Tibial nerve (tissue), 4 donors: ENCODE data around the gene CMTM8. TPM values are rescaled to one million over a fixed set of nuclear protein-coding genes. Genes with fewer than 3 reads are reported as not detected.
A peak's percentile ranks its signal among the peaks of the same experiment; 100 is the strongest.

Experiments
- DNase-seq, 2 donors: peaks; one replicate each; pipeline ENCODE4 v3.0.0-alpha.2; 2019; ENCODE audit warnings: low spot score in 2 of 2
- H3K27ac ChIP-seq, 4 donors: fragments of 200-600 bp; sonication (generic) in 3 of 4; one replicate each; pipeline ENCODE4 v1.5.1; 2017 to 2019; ENCODE audit warnings: mild to moderate bottlenecking in 1 of 4
- H3K27me3 ChIP-seq, 2 donors: fragments of 200-600 bp; sonication (generic) in 1 of 2; one replicate each; pipeline versions ENCODE4 v1.5.1 to v1.6.0; 2017 to 2019
- H3K36me3 ChIP-seq, 3 donors: fragments of 200-600 bp; sonication (generic); one replicate each; pipeline ENCODE4 v1.5.1; 2018 to 2019
- H3K4me1 ChIP-seq, 4 donors: fragments of 200-600 bp; sonication (generic) in 3 of 4; one replicate each; pipeline ENCODE4 v1.5.1; 2017 to 2019
- H3K4me3 ChIP-seq, 4 donors: fragments of 200-600 bp; sonication (generic) in 3 of 4; one replicate each; pipeline ENCODE4 v1.5.1; 2017 to 2019; ENCODE audit warnings: mild to moderate bottlenecking in 1 of 4, moderate library complexity in 1 of 4
- H3K9me3 ChIP-seq, 4 donors: fragments of 200-600 bp; sonication (generic) in 3 of 4; one replicate each; pipeline ENCODE4 v1.5.1; 2017 to 2019
- EP300 ChIP-seq, 2 donors: sonication (generic); formaldehyde crosslinking; IDR thresholded peaks; one replicate each; pipeline ENCODE4 v1.6.1; 2017; ENCODE audit warnings: antibody characterized with exemption in 2 of 2, mild to moderate bottlenecking in 1 of 2
- POLR2A ChIP-seq, 2 donors: fragments of 450-650 bp; IDR thresholded peaks; one replicate each; pipeline ENCODE4 v1.6.1; 2017; ENCODE audit warnings: antibody characterized with exemption in 2 of 2, mild to moderate bottlenecking in 2 of 2, moderate library complexity in 2 of 2
- WGBS, 2 donors: methylation state at CpG; one replicate each; pipeline ENCODE4 v1.1.5; 2018; 5-methylcytosine and 5-hydroxymethylcytosine counted together
- total RNA-seq, 4 donors: library from RNA; depleted of rRNA; stranded (reverse); fragments of >200 nt; gene quantifications; one replicate each; pipeline ENCODE4 v1.1.0, GENCODE V29; 2016
- TF ChIP-seq, protein P1 (sequence below), 5 experiments: fragments of 200-600 bp in 3 of 5; fragments of 450-650 bp in 2 of 5; sonication (generic) in 3 of 5; IDR thresholded peaks; one replicate each; pipeline ENCODE4 v1.5.1; 2016 to 2019; ENCODE audit warnings: antibody characterized with exemption in 5 of 5, mild to moderate bottlenecking in 3 of 5, moderate library complexity in 2 of 5

Gene CMTM8
- total RNA-seq, 4 donors from 2014 or later, result 2.9 to 8.4 (median 7.3) TPM

DNA sequence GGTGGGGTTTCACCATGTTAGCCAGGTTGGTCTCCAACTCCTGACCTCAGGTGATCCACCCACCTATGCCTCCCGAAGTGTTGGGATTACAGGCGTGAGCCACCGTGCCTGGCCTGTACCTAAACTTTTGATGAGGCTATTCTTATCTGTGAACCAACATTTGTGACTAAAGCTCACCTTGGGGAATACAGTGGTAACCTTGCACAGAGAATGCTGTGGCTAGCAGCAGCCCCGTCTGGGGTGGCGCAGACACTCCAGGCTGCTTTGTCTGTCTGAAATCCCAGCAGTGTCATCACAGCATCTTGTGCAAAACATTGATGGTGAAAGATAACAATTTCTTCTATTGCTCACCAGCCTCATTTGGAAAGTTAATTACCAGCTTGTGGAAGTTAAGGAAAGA lies 58.9 kb downstream of the CMTM8 start:
- H3K9me3 ChIP-seq, result no peaks in the 10 kb centered on the region
- no peak overlapping the region for H3K27ac ChIP-seq
- H3K4me3 ChIP-seq, result no peak overlapping the region
- TF ChIP-seq POLR2A (IDR thresholded peaks at IDR 0.05) (no peak), EP300 (IDR thresholded peaks at IDR 0.05) (no peak)
- TF ChIP-seq, protein P1, sequence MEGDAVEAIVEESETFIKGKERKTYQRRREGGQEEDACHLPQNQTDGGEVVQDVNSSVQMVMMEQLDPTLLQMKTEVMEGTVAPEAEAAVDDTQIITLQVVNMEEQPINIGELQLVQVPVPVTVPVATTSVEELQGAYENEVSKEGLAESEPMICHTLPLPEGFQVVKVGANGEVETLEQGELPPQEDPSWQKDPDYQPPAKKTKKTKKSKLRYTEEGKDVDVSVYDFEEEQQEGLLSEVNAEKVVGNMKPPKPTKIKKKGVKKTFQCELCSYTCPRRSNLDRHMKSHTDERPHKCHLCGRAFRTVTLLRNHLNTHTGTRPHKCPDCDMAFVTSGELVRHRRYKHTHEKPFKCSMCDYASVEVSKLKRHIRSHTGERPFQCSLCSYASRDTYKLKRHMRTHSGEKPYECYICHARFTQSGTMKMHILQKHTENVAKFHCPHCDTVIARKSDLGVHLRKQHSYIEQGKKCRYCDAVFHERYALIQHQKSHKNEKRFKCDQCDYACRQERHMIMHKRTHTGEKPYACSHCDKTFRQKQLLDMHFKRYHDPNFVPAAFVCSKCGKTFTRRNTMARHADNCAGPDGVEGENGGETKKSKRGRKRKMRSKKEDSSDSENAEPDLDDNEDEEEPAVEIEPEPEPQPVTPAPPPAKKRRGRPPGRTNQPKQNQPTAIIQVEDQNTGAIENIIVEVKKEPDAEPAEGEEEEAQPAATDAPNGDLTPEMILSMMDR (IDR thresholded peaks at IDR 0.05), result no peak
- H3K36me3 ChIP-seq, result no peaks in the 10 kb centered on the region
- no peak for DNase-seq
- H3K4me1 ChIP-seq, result peaks cover 0 to 11% (median 2%) of the 10 kb centered on the region in 4 donors
- no peaks in the 10 kb centered on the region for H3K27me3 ChIP-seq
- WGBS, 2 donors, result 93 to 94% methylated on average over 5 of the region's 5 CpGs

DNA sequence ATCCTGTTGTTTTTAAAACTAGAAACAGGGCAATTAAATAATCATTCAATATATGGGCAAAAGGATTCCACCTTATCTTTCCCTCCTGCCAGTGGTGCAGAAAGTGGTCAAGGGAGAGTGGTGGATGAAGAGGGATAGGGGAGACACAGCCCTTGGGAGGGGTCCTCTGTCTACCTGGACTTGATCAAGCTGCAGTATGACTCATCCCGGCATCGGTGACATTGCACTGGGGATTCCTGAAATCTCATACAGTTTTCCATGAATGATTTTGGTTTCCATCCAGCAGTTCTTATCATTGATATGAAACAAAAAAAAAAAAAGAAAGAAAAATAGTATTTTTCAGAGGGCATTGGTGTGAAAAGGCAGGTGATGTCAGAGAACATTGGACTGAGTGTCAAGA lies 62.9 kb downstream of the CMTM8 start:
- H3K36me3 ChIP-seq, result no peaks in the 10 kb centered on the region
- peaks cover 0 to 30% (median 7%) of the 10 kb centered on the region in 4 donors for H3K4me1 ChIP-seq
- no peaks in the 10 kb centered on the region for H3K9me3 ChIP-seq
- TF ChIP-seq, protein P1 (IDR thresholded peaks at IDR 0.05), result no peak
- TF ChIP-seq EP300 (IDR thresholded peaks at IDR 0.05) (no peak), POLR2A (IDR thresholded peaks at IDR 0.05) (no peak)
- H3K27me3 ChIP-seq, result no peaks in the 10 kb centered on the region
- 97 to 100% methylated on average over 2 of the region's 2 CpGs for WGBS, 2 donors
- no peak for DNase-seq
- no peak overlapping the region for H3K4me3 ChIP-seq
- H3K27ac ChIP-seq, result no peak overlapping the region

DNA sequence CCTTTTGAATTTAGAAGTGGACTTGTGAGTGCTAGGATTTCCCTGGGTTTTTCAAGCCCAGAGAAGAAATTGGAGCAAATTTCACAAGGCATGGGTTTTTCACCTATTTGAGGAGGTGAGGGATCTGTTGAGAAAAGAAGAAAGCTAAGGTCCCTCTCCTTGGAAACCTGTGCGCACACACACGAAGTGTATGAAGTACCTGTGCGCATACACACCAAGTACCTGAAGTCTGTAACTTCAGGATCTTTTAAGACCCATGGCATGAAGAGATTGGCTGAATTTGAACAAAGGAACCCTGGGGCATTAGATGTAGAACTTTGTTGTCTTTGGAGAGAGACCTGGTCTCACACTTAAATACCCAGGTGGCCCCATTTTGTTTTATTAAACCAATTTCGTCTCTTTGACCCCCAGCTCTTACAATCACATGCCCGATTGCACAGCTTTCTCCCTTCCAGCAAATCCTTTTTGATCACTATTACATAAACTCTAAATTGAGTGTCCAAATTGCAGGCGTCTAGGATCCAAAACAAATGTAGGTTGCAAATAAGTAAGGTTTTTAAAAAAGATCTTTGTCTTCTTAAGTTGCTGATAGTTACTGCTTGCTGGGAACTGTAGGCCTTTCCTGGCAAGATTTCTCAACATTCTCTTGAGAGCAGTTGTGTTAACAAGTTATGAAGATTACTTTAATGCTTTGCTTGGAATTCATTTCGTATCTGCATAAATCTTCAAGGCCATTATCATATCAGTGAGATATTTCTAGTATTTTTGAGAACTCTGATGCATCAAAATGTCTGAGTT lies 64.3 kb downstream of the CMTM8 start:
- no peak overlapping the region for H3K4me3 ChIP-seq
- no peaks in the 10 kb centered on the region for H3K27me3 ChIP-seq
- no peaks in the 10 kb centered on the region for H3K9me3 ChIP-seq
- TF ChIP-seq POLR2A (IDR thresholded peaks at IDR 0.05) (no peak), EP300 (IDR thresholded peaks at IDR 0.05) (no peak)
- TF ChIP-seq, protein P1 (IDR thresholded peaks at IDR 0.05), result no peak
- no peaks in the 10 kb centered on the region for H3K36me3 ChIP-seq
- peak overlapping the region in 3 of 4 donors; percentile 31 to 70 (median 35) for H3K27ac ChIP-seq
- no peak for DNase-seq
- 66 to 71% methylated on average over 7 of the region's 7 CpGs for WGBS, 2 donors
- peaks cover 0 to 25% (median 7%) of the 10 kb centered on the region in 4 donors for H3K4me1 ChIP-seq

DNA sequence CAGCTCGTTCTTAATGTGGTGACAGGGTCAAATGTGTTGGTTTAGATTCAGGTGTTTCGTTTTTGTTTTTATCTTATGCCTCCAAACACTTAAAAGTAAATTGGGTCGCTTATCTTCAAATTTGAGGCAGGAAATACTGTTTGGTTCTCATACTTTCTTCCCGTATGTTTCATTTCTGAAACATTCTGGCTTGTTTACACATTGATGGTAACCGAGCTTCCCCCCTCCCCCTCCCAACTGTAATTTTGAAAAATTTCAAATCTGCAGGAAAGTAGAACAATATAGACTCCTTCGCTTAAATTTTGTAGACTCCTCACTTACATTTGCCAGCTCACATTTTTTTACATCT lies 64.9 kb downstream of the CMTM8 start:
- Histone ChIP-seq H3K36me3 (no peaks in the 10 kb centered on the region), H3K9me3 (no peaks in the 10 kb centered on the region), H3K27ac (peak overlapping the region in 1 of 4 donors; percentile 32), H3K27me3 (no peaks in the 10 kb centered on the region), H3K4me1 (peaks cover 0 to 25% (median 7%) of the 10 kb centered on the region in 4 donors), H3K4me3 (no peak overlapping the region)
- TF ChIP-seq, protein P1 (IDR thresholded peaks at IDR 0.05), result no peak
- no peak for TF ChIP-seq POLR2A (IDR thresholded peaks at IDR 0.05)
- no peak for TF ChIP-seq EP300 (IDR thresholded peaks at IDR 0.05)
- no peak for DNase-seq
- 53 to 61% methylated on average over 6 of the region's 6 CpGs for WGBS, 2 donors
